Activated T-cell treated with anti-CD3 and anti-CD28 coated beads for 24 hours (primary cell): Measurements from ENCODE around the gene PITPNM3.

Experiments used
- DNase-seq: peaks from one replicate; pipeline ENCODE4 v3.0.0-alpha.2; 2020; ENCODE audit warnings: low read depth

Gene PITPNM3

GRCh38 chr17:6551869-6552531, 4.4 kb downstream of the PITPNM3 start:
- no peak for DNase-seq

- DNase-seq = no peak
Measured at GRCh38 chr17:6551356-6551755, 5.0 kb downstream of the PITPNM3 start.

GRCh38 chr17:6549384-6550036, 6.8 kb downstream of the PITPNM3 start:
- DNase-seq = no peak

GRCh38 chr17:6548578-6549330, 7.6 kb downstream of the PITPNM3 start:
- no peak for DNase-seq

- no peak for DNase-seq
Measured at GRCh38 chr17:6548034-6548433, 8.3 kb downstream of the PITPNM3 start.

- no peak for DNase-seq
Measured at GRCh38 chr17:6547336-6547735, 9.0 kb downstream of the PITPNM3 start.

- no peak for DNase-seq
Measured at GRCh38 chr17:6546069-6546718, 10.2 kb downstream of the PITPNM3 start.

- DNase-seq = no peak
Measured at GRCh38 chr17:6545291-6545690, 11.1 kb downstream of the PITPNM3 start.

GRCh38 chr17:6544011-6544370, 12.4 kb downstream of the PITPNM3 start:
- no peak for DNase-seq

GRCh38 chr17:6543079-6544010, 13.0 kb downstream of the PITPNM3 start:
- no peak for DNase-seq

GRCh38 chr17:6542577-6542976, 13.8 kb downstream of the PITPNM3 start:
- no peak for DNase-seq

GRCh38 chr17:6541886-6542285, 14.5 kb downstream of the PITPNM3 start:
- no peak for DNase-seq

- no peak for DNase-seq
Measured at GRCh38 chr17:6539871-6540270, 16.5 kb downstream of the PITPNM3 start.

GRCh38 chr17:6536566-6537065, 19.7 kb downstream of the PITPNM3 start:
- DNase-seq = no peak

- no peak for DNase-seq
Measured at GRCh38 chr17:6536053-6536452, 20.3 kb downstream of the PITPNM3 start.

- no peak for DNase-seq
Measured at GRCh38 chr17:6534846-6535514, 21.4 kb downstream of the PITPNM3 start.

GRCh38 chr17:6532441-6532885, 23.9 kb downstream of the PITPNM3 start:
- DNase-seq = no peak

- DNase-seq = no peak
Measured at GRCh38 chr17:6531575-6531974, 24.8 kb downstream of the PITPNM3 start.

- DNase-seq = no peak
Measured at GRCh38 chr17:6530324-6530920, 25.9 kb downstream of the PITPNM3 start.

- no peak for DNase-seq
Measured at GRCh38 chr17:6528557-6528956, 27.8 kb downstream of the PITPNM3 start.
